NCI-H226 (cell line): ENCODE measurements around the gene PTGER2.
A peak's percentile ranks its signal among the peaks of the same experiment; 100 is the strongest.

ENCODE experiments used
- DNase-seq: peaks from one replicate; pipeline ENCODE4 v3.0.0-alpha.2; 2015

Gene PTGER2

DNA sequence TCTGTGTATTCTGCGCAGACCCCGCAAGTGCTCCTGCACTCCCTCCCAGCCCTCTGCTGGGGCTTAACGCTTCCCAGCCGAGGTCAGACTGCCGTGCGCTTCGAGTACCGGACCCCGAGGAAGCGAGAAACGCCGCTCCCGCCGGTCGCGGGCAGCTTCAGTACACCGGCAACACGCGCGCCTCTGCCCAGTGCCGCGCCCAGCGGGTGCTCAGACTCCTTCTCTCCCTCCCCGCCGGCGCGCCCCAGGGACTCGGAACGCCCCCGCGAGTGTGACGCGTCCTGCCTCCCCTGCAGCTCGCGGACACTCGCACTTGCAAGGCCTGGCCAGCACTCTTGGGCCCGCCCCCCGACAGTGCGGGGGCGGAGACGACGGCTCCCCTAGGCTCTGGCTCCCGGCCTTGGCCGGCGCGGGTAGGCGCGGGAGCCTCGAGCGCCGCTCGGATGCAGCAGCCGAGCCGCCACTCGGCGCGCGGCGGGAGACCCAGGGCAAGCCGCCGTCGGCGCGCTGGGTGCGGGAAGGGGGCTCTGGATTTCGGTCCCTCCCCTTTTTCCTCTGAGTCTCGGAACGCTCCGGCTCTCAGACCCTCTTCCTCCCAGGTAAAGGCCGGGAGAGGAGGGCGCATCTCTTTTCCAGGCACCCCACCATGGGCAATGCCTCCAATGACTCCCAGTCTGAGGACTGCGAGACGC lies at the start of gene PTGER2:
Gene PTGER2 (plus strand): TSS at position 410 of the 692 bp plus-strand sequence. CDS start 237 bp downstream, at position 647.
- DNase-seq, result peak; percentile 85

- DNase-seq, result no peak
Observed at GRCh38 chr14:52265253-52265652, 48.9 kb upstream of the PTGER2 start.

- DNase-seq, result peak; percentile 37
Observed at GRCh38 chr14:52266179-52266578, 47.9 kb upstream of the PTGER2 start.

DNA sequence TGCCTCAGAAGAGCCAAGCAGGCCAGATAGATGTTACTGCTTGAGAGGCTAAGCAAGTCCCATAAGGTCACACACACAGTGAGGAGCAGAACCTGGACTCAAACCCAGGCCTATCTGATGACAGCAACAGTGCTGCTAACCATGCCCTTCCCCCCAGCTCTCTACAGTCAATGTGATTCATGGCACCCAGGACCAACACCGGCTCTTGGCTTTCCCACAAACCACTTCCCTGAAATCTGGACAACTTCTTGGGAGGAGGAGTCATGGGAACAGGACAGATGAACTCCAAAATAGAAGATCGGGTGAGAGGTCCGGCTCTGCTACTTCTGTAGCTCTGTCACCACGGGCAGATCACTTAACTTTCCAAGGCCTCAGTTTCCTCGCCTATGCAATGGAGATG lies 47.3 kb upstream of the PTGER2 start:
- DNase-seq, result no peak

- DNase-seq, result no peak
Observed at GRCh38 chr14:52267501-52268278, 46.4 kb upstream of the PTGER2 start, which contains the start of gene PTGDR. Gene PTGDR, plus strand, starts transcription at chr14:52267698. Its CDS starts 117 bp downstream, at chr14:52267815.

DNA sequence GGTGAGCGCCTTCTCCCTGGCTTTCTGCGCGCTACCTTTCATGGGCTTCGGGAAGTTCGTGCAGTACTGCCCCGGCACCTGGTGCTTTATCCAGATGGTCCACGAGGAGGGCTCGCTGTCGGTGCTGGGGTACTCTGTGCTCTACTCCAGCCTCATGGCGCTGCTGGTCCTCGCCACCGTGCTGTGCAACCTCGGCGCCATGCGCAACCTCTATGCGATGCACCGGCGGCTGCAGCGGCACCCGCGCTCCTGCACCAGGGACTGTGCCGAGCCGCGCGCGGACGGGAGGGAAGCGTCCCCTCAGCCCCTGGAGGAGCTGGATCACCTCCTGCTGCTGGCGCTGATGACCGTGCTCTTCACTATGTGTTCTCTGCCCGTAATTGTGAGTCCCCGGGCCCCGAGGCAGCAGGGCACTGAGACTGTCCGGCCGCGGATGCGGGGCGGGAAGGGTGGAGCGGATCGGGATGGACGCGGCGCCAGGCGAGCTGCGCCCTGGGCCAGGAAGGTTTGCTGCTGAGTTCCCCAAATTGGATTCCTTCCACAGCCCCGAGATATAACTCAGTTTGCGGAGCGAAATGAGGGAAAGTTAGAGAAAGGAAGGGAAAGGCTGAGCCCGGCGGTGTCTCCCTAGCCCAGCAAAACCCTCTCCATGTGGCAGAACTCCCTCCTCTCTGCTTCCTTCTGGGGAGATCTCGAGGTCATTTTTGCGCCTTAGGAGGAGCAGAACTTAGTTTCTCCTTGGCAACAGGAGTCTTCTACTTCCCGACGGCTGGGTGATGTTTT lies 45.6 kb upstream of the PTGER2 start:
- no peak for DNase-seq

- DNase-seq, result no peak
Observed at GRCh38 chr14:52269100-52269499, 45.0 kb upstream of the PTGER2 start.

DNA sequence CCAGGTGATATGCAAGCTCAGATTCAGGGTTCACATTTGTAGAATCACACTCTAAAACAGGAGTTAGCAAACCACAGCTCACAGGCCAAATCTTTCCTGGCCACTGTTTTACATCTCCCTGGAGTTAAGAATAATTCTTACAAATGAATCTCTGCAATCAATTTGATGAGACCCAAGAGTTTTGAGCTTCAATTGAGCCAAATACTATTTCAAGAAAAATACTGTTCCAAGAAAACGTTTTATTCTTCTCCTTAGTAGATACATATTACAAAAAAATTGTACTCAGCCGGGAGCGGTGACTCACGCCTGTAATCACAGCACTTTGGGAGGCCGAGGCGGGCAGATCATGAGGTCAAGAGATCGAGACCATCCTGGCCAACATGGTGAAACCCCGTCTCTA lies 44.1 kb upstream of the PTGER2 start:
- no peak for DNase-seq

GRCh38 chr14:52271538-52271937 lies 42.6 kb upstream of the PTGER2 start:
- DNase-seq, result no peak

- no peak for DNase-seq
Observed at GRCh38 chr14:52272375-52272774, 41.7 kb upstream of the PTGER2 start.

DNA sequence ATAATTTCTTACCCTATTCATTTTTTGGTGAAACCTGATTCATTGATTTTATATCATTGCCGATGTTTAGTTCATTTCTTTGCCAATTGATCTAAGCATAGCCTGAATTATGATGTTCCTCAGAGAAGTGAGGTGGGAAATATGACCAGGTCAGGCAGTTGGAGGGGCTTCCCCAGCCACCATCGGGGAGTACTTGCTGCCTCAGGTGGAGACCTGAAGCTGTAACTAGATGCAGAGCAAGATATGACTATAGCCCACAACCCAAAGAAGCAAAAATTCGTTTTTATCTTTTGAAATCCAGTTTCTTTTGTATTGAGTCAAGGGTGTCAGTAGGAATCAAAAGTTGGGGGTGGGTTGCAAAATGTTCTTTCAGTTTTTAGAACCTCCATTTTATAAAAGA lies 38.7 kb upstream of the PTGER2 start:
- DNase-seq, result no peak

GRCh38 chr14:52277552-52277951 lies 36.6 kb upstream of the PTGER2 start:
- DNase-seq, result no peak

- DNase-seq, result no peak
Observed at GRCh38 chr14:52279408-52279807, 34.7 kb upstream of the PTGER2 start.

- no peak for DNase-seq
Observed at GRCh38 chr14:52283099-52283498, 31.0 kb upstream of the PTGER2 start.

- DNase-seq, result no peak
Observed at GRCh38 chr14:52286661-52287649, 27.2 kb upstream of the PTGER2 start.

- DNase-seq, result no peak
Observed at GRCh38 chr14:52296378-52296777, 17.7 kb upstream of the PTGER2 start.

DNA sequence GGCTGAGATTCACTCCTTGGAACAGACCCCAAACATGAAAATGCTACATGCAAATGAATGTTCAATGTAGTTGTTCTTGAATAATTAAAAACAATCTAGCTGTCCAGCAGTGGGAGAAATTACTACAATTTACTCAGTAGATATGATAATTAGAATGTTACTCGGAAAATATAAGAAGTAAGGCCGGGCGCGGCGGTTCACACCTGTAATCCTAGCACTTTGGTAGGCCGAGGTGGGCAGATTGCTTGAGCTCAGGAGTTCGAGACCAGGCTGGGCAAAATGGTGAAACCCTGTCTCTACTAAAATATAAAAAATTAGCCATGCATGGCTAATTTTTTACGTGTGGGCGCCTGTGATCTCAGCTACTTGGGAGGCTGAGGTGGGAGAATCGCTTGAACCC lies 15.3 kb upstream of the PTGER2 start:
- no peak for DNase-seq

DNA sequence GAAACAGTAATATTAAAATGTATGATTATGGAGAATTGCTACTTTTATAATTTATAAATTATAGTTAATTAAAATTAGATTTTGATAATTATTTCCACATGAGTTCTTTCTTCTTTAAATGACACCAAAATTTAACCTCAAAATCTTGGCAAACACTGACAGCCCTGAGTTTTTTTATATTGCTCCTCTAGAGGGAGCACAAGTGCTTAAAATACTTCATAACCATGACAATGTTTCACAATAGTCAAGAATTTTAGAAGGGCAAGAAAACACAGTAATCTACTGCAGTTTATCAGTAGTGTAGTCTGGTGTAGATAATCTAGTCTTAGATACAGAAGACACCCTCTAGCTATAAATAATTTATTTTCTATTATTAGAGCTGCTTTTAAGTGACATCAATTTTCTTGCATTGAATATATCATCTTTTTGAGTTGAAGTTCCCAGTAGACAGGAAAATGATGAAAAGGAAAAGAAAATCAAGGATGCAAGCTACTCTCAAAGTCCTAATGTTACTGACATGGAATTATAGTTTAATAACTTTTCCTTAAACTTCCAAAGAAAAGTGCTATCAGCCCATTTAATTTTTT lies 14.3 kb upstream of the PTGER2 start:
- peak; percentile 23 for DNase-seq

DNA sequence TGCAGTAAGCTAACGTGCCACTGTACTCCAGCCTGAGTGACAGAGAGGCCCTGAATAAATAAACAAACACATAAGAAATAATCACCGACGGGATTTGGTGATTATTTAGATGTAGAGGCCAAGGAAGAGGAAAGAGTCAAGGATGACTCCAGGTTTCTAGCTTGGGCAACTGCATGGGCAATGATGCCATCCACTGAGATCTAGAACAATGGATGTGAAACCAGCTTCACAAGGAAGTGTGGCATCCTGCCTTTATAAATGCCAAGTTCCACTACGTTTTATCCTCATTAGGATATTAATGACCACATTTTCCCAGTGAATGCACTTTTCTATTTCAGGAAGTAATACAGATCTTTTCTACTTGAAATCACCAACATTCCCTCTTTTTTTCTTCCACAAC lies 10.9 kb upstream of the PTGER2 start:
- no peak for DNase-seq

GRCh38 chr14:52304248-52304904 lies 9.7 kb upstream of the PTGER2 start:
- no peak for DNase-seq

DNA sequence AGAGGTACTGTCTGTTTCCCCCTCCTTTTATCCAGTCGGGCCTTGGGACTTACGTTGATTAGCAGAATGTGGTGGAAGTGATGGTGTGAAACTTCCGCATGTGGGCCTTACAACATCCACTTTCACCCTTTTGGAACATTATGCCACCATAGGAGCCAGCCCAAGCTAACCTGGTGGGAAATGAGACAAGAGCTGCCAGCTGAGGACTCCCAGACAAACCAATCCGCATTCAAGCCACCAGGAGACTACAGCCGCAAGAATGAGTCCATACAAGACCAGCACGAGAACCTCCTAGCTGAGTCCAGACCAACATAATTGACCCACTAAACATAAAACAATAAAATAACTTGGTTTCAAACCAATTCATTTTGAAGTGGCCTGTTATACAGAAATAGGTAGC lies 9.1 kb upstream of the PTGER2 start:
- no peak for DNase-seq
